ENCODE results near the gene G0S2.

G0S2 gene

GRCh38 chr1:209720326-209720725, 45.1 kb downstream of the G0S2 start:
- no peak for DNase-seq (ENCODE audit: low spot score)

GRCh38 chr1:209720826-209721225, 45.6 kb downstream of the G0S2 start:
- DNase-seq (ENCODE audit: low spot score): no peak

GRCh38 chr1:209721323-209721722, 46.1 kb downstream of the G0S2 start:
- DNase-seq (ENCODE audit: low spot score): no peak

GRCh38 chr1:209723265-209723664, 48.1 kb downstream of the G0S2 start:
- no peak for DNase-seq (ENCODE audit: low spot score)

- DNase-seq (ENCODE audit: low spot score): no peak
Measured at GRCh38 chr1:209723756-209724693, 48.8 kb downstream of the G0S2 start.

All from hematopoietic multipotent progenitor cell treated with erythropoietin and hydrocortisone succinate and interleukin-3 and kit ligand, for 15 days (in vitro differentiated cells).